ENCODE results near the gene CD101. TPM values are rescaled to one million over a fixed set of nuclear protein-coding genes. Genes with fewer than 3 reads are reported as not detected.

CD101 gene
- total RNA-seq, 1 donor, result 11.4 TPM

DNA sequence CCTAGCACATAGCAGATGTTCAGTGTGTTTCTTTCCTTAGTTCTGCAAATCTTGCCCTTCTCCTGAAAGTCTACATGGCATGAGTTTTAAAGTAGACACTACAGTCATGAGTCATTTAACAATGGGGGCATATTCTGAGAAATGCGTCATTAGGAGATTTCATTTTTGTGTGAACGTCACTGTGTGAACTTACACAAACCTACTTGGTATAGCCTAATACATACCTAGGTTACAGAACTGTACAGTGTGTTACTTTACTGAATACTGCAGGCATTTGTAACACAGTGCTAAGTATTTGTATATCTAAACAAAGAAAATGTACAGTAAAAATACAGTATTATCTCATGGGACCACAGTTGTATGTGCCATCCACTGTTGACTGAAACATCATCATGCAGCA is 68.6 kb downstream of the CD101 start:
- Histone ChIP-seq H3K27me3 (ENCODE audit: insufficient read depth, low read length) (no peaks in the 10 kb centered on the region), H3K4me3 (ENCODE audit: low read length) (no peak overlapping the region), H3K9me3 (ENCODE audit: low read depth, low read length) (no peaks in the 10 kb centered on the region), H3K4me1 (ENCODE audit: insufficient read depth, low read length) (no peaks in the 10 kb centered on the region)

DNA sequence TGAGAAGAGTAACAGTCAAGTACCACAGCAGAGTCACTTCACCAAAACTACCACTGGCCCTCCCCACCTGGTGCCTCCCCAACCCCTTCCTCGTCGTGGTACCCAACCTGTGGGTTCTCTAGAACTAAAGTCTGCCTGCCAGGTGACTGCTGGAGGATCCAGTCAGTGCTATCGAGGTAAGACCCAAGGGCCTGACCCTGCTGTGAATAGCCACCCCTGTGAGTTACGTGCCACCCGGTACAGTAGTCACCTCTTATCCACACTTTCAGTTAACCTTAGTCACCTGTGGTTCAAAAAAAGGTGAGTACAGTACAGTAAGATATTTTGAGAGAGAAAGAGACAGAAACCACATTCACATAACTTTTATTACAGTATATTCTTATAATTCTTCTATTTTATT is 75.1 kb downstream of the CD101 start:
- no peaks in the 10 kb centered on the region for H3K4me1 ChIP-seq (ENCODE audit: insufficient read depth, low read length)
- no peaks in the 10 kb centered on the region for H3K9me3 ChIP-seq (ENCODE audit: low read depth, low read length)
- H3K27me3 ChIP-seq (ENCODE audit: insufficient read depth, low read length), result no peaks in the 10 kb centered on the region
- no peak overlapping the region for H3K4me3 ChIP-seq (ENCODE audit: low read length)

DNA sequence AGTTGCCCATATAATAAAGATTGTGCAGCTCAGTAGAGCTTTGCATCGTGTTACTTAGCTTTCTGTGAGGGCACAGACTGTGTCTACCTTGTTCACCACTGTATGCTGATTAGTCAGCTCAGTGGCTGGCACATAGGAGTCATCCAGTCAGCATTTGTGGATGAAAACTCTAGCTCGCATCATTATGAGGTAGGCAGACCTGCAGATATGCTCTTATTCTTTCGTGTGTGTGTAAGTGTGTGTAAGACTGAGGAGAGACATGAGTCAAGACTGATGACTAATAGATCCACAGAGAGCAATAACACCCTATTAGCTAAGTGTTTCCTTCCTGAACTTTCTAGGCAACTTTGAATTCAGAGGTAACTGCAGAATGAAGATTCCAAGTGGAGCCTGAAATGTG is 75.7 kb downstream of the CD101 start:
- H3K9me3 ChIP-seq (ENCODE audit: low read depth, low read length), result no peaks in the 10 kb centered on the region
- H3K4me3 ChIP-seq (ENCODE audit: low read length), result no peak overlapping the region
- no peaks in the 10 kb centered on the region for H3K4me1 ChIP-seq (ENCODE audit: insufficient read depth, low read length)
- H3K27me3 ChIP-seq (ENCODE audit: insufficient read depth, low read length), result no peaks in the 10 kb centered on the region

DNA sequence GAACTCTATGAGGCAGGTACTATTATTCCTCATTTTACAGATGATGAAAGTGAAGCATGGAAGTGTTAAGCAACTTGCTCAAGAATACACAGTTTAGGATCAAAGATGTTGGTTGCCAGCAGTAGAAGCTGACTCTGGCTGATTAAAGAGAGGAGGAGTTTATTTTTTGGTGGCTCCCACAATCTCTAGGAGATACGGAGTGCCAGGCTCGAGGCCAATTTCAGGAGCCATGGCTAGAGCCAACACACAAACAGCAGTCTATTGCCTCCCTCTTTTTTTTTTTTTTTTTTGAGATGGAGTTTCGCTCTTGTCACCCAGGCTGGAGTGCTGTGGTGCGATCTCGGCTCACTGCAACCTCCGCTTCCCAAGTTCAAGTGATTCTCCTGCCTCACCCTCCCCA is 78.2 kb downstream of the CD101 start:
- H3K27me3 ChIP-seq (ENCODE audit: insufficient read depth, low read length), result no peaks in the 10 kb centered on the region
- H3K4me1 ChIP-seq (ENCODE audit: insufficient read depth, low read length), result no peaks in the 10 kb centered on the region
- no peak overlapping the region for H3K4me3 ChIP-seq (ENCODE audit: low read length)
- no peaks in the 10 kb centered on the region for H3K9me3 ChIP-seq (ENCODE audit: low read depth, low read length)

DNA sequence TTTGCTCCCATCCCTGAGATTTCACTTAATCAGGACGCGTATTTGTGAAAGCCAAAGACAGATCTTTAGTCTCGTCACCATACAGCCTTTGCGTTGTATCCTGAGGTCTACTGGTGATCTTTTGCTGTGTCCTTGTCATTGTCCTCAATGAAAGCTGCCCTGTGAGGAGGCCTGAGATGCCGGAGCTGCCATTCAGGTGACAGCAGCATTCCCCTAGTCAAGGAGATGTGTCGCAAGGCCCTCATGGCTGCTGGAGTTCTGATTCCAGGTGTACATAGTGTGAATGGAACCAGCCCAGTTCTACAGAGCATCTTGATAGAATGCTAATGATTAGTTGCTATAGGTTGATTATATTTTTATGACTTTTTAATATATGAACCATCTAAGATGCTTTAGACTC is 82.7 kb downstream of the CD101 start:
- no peaks in the 10 kb centered on the region for H3K4me1 ChIP-seq (ENCODE audit: insufficient read depth, low read length)

More for the DNA sequence above, 82.7 kb downstream of the CD101 start:
- Histone ChIP-seq H3K27me3 (ENCODE audit: insufficient read depth, low read length) (no peaks in the 10 kb centered on the region), H3K4me3 (ENCODE audit: low read length) (no peak overlapping the region), H3K9me3 (ENCODE audit: low read depth, low read length) (no peaks in the 10 kb centered on the region)

Other genes starting within 250 kb of the CD101 start
- gene CD2, start 247.3 kb upstream of the CD101 start, total RNA-seq, result 110 TPM
- 0.73 TPM for gene PTGFRN, start 91.8 kb upstream of the CD101 start, total RNA-seq
- 31.4 TPM for gene TTF2, start 58.6 kb downstream of the CD101 start, total RNA-seq
- 0.21 TPM for gene TRIM45, start 120.0 kb downstream of the CD101 start, total RNA-seq
- not detected for gene VTCN1, start 209.2 kb downstream of the CD101 start, total RNA-seq

Data from mononuclear cell (primary cell).